ENCODE results near the gene SERPINA9.

DNA sequence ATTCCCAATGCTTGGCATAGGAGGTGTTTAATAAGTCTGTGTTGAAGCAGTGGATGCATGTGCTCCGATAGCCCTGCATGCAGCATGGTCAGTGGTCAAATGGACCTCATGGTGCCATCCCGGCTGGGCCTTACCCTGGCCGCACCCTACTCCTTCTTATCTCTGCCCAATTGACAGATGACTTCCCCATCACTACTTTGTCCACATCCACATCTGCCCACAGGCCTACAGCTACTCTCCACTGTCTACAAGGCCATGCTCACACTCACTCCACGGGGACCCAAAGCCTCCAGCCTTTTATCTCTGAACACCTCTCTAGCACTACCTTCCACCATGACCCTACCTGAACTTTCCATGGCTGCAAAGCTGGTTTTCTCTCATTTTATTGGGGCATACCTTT lies 34.9 kb downstream of the SERPINA9 start:
- TF ChIP-seq, protein P1, sequence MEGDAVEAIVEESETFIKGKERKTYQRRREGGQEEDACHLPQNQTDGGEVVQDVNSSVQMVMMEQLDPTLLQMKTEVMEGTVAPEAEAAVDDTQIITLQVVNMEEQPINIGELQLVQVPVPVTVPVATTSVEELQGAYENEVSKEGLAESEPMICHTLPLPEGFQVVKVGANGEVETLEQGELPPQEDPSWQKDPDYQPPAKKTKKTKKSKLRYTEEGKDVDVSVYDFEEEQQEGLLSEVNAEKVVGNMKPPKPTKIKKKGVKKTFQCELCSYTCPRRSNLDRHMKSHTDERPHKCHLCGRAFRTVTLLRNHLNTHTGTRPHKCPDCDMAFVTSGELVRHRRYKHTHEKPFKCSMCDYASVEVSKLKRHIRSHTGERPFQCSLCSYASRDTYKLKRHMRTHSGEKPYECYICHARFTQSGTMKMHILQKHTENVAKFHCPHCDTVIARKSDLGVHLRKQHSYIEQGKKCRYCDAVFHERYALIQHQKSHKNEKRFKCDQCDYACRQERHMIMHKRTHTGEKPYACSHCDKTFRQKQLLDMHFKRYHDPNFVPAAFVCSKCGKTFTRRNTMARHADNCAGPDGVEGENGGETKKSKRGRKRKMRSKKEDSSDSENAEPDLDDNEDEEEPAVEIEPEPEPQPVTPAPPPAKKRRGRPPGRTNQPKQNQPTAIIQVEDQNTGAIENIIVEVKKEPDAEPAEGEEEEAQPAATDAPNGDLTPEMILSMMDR (IDR thresholded peaks at IDR 0.05; ENCODE audit: poor library complexity) = no peak
- TF ChIP-seq EZH2 (IDR thresholded peaks at IDR 0.05; ENCODE audit: borderline replicate concordance) (no peak), EZH2phosphoT487 (IDR thresholded peaks at IDR 0.05; ENCODE audit: low read depth, severe bottlenecking, unreplicated experiment) (no peak)

All from hepatocyte (in vitro differentiated cells).